GM23248 (cell line): ENCODE measurements around the gene ADAM8. TPM values are rescaled to one million over a fixed set of nuclear protein-coding genes. Genes with fewer than 3 reads are reported as not detected.

Experiments
- DNase-seq: peaks from one replicate; pipeline ENCODE4 v3.0.0-alpha.2; 2015
- H2AFZ ChIP-seq: fragments of 200-600 bp; sonication (generic); 2 replicates; pipeline ENCODE4 v1.6.1; 2016; ENCODE audit warnings: antibody characterized with exemption
- H3F3A ChIP-seq: fragments of 200-600 bp; sonication (generic); 2 replicates; pipeline ENCODE4 v1.6.1; 2016; ENCODE audit warnings: mild to moderate bottlenecking, antibody characterized with exemption, mixed run types; ENCODE audit not compliant: insufficient read depth
- H3K27ac ChIP-seq: fragments of 200-600 bp; sonication (generic); 2 replicates; pipeline ENCODE4 v1.5.1; 2016; ENCODE audit warnings: mild to moderate bottlenecking
- H3K27me3 ChIP-seq: fragments of 200-600 bp; sonication (generic); replicated peaks from 2 replicates; pipeline ENCODE4 v1.6.1; 2016; ENCODE audit warnings: mild to moderate bottlenecking; ENCODE audit not compliant: insufficient read depth
- H3K36me3 ChIP-seq: fragments of 200-600 bp; sonication (generic); 2 replicates; pipeline ENCODE4 v1.6.1; 2016; ENCODE audit warnings: low read depth, mild to moderate bottlenecking
- H3K4me1 ChIP-seq: fragments of 200-600 bp; sonication (generic); 2 replicates; pipeline ENCODE4 v1.6.1; 2016; ENCODE audit warnings: mild to moderate bottlenecking; ENCODE audit not compliant: insufficient read depth
- H3K4me2 ChIP-seq: fragments of 200-600 bp; sonication (generic); one replicate; pipeline ENCODE4 v1.6.1; 2016; ENCODE audit warnings: mild to moderate bottlenecking; ENCODE audit not compliant: unreplicated experiment
- H3K4me3 ChIP-seq: fragments of 200-600 bp; sonication (generic); 2 replicates; pipeline ENCODE4 v1.5.1; 2016; ENCODE audit warnings: mild to moderate bottlenecking
- H3K79me2 ChIP-seq: fragments of 200-600 bp; sonication (generic); 2 replicates; pipeline ENCODE4 v1.6.1; 2016; ENCODE audit warnings: mild to moderate bottlenecking; ENCODE audit not compliant: insufficient read depth
- H3K9ac ChIP-seq: fragments of 200-600 bp; sonication (generic); 2 replicates; pipeline ENCODE4 v1.6.1; 2016; ENCODE audit warnings: mild to moderate bottlenecking
- H3K9me2 ChIP-seq: fragments of 200-600 bp; sonication (generic); 2 replicates; pipeline ENCODE4 v1.6.1; 2016; ENCODE audit warnings: mixed run types, mild to moderate bottlenecking, moderate library complexity; ENCODE audit not compliant: insufficient read depth
- H3K9me3 ChIP-seq: fragments of 200-600 bp; sonication (generic); one replicate; pipeline ENCODE4 v1.6.1; 2017; ENCODE audit warnings: low read depth
- H4K20me1 ChIP-seq: fragments of 200-600 bp; sonication (generic); 2 replicates; pipeline ENCODE4 v1.6.0; 2016; ENCODE audit not compliant: insufficient read depth
- EZH2 ChIP-seq: fragments of 200-600 bp; sonication (generic); IDR thresholded peaks from 2 replicates; pipeline ENCODE4 v1.6.1; 2018; ENCODE audit warnings: antibody characterized with exemption, mild to moderate bottlenecking; ENCODE audit not compliant: insufficient read depth, poor library complexity, severe bottlenecking
- EZH2phosphoT487 ChIP-seq: fragments of 200-600 bp; sonication (generic); IDR thresholded peaks from 2 replicates; pipeline ENCODE4 v1.6.1; 2018; ENCODE audit warnings: antibody characterized with exemption, moderate library complexity, mild to moderate bottlenecking, low read depth; ENCODE audit not compliant: insufficient read depth
- WGBS, 2 experiments: methylation state at CpG; one replicate each; pipeline ENCODE4 v1.1.6; 2015 to 2017; ENCODE audit warnings: low lambda C conversion rate in 2 of 2, low coverage in 1 of 2; ENCODE audit errors: missing lambda C conversion rate in 2 of 2; 5-methylcytosine and 5-hydroxymethylcytosine counted together
- in situ Hi-C: fragments of 300-500 bp; cut with MboI; formaldehyde crosslinking; loops from 2 replicates; pipeline ENCODE4 v1.15.0; 2020
- polyA plus RNA-seq: library from polyadenylated mRNA; unstranded; fragments of >200 nt; fragmentation: Nextera tagmentation; extraction: Ambion mirVana; gene quantifications from 2 replicates; pipeline ENCODE4 v1.2.1, GENCODE V29; 2016
- total RNA-seq: library from RNA; depleted of rRNA; stranded (reverse); fragments of >200 nt; shearing (Covaris generic); gene quantifications from 2 replicates; pipeline ENCODE4 v1.2.3, GENCODE V29; 2014

ADAM8 gene
- total and polyA plus RNA-seq, 2 experiments from 2014 or later = 0.76 TPM; not detected in 1

- 92 to 93% methylated on average over 4 to 10 of the region's 10 CpGs for whole genome bisulfite sequencing, 2 experiments
- peaks cover 4% of the 10 kb centered on the region; the same call in 1 of the 2 replicates for H3K36me3 ChIP-seq
Observed at GRCh38 chr10:133280391-133281059, 3.9 kb upstream of the ADAM8 start.

DNA sequence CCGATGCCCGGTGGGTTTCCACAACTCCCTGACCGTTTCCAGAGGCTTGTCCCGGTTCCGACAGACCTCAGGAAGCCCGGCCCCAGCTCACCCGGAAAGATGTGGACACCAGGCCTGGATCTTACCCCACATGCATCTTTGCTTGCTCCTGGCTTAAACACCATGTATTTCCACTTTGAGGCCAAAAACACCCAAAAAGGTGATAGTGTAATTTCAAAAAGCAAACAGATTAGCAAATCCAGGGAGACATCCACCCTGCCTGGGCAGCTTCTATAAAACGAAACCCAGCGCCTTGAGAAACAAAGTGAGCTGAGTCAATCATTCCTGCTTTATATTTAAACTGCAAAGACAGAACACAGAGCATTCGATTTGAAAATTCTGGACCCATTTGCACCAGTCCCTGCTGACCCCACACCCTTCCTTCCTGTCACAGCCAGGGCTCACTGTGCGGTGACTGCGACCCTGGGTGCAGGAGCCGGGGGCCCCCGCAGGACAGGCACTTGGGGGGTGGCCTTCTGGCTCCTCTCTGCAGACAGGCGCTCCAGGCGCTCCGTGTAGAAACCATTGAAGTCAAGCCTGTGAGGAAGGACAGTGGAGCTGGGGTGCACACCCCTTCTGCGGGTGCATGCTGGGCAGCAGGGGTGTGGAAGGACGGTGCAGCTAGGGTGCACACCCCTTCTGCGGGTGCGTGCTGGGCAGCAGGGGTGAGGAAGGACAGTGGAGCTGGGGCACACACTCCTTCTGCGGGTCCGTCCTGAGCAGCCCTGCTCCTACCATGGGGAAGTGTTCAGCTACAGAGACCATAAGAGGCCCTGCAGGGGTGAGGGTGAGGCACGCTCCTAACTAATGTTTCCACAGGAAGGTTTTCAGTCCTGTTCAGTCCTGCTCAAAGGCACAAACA lies 2.9 kb upstream of the ADAM8 start:
- no peak for TF ChIP-seq EZH2
- TF ChIP-seq EZH2phosphoT487 = no peak
- H3K4me2 ChIP-seq = no peak overlapping the region
- no peak for DNase-seq
- no peaks in the 10 kb centered on the region for H3K4me1 ChIP-seq
- H3K79me2 ChIP-seq = no peaks in the 10 kb centered on the region
- no peak overlapping the region for H3K4me3 ChIP-seq
- 90 to 93% methylated on average over 21 to 24 of the region's 24 CpGs for WGBS, 2 experiments
- no peaks in the 10 kb centered on the region for H3K9me3 ChIP-seq
- in situ Hi-C loops = no loop called here
- H3K36me3 ChIP-seq = peaks cover 4% of the 10 kb centered on the region; the same call in 1 of the 2 replicates
- H3K9me2 ChIP-seq = no peaks in the 10 kb centered on the region
- no peaks in the 10 kb centered on the region for H3K27me3 ChIP-seq
- no peak overlapping the region for H3K9ac ChIP-seq
- H4K20me1 ChIP-seq = no peaks in the 10 kb centered on the region
- H3K27ac ChIP-seq = no peak overlapping the region
- H3F3A ChIP-seq = no peaks in the 10 kb centered on the region
- H2AFZ ChIP-seq = no peak overlapping the region

More at GRCh38 chr10:133280391-133281059, 3.9 kb upstream of the ADAM8 start:
- Histone ChIP-seq H3K9me2 (no peaks in the 10 kb centered on the region), H3F3A (no peaks in the 10 kb centered on the region), H3K9ac (no peak overlapping the region), H3K27ac (no peak overlapping the region), H4K20me1 (no peaks in the 10 kb centered on the region), H3K79me2 (no peaks in the 10 kb centered on the region), H3K4me2 (no peak overlapping the region), H2AFZ (no peak overlapping the region), H3K27me3 (no peaks in the 10 kb centered on the region), H3K4me1 (no peaks in the 10 kb centered on the region), H3K4me3 (no peak overlapping the region), H3K9me3 (no peaks in the 10 kb centered on the region)
- in situ Hi-C loops = no loop called here
- TF ChIP-seq EZH2phosphoT487 (no peak), EZH2 (no peak)
- DNase-seq = no peak

GRCh38 chr10:133278577-133279265 lies 2.1 kb upstream of the ADAM8 start:
- WGBS, 2 experiments = 67 to 77% methylated on average over 16 to 19 of the region's 19 CpGs
- TF ChIP-seq EZH2 (no peak), EZH2phosphoT487 (no peak)
- no peak for DNase-seq
- H3K27ac ChIP-seq = no peak overlapping the region
- H3K27me3 ChIP-seq = no peaks in the 10 kb centered on the region
- H3K4me3 ChIP-seq = no peak overlapping the region
- no peaks in the 10 kb centered on the region for H4K20me1 ChIP-seq
- no peaks in the 10 kb centered on the region for H3K4me1 ChIP-seq
- no peak overlapping the region for H3K4me2 ChIP-seq
- no peak overlapping the region for H3K9ac ChIP-seq
- H2AFZ ChIP-seq = no peak overlapping the region
- peaks cover 4% of the 10 kb centered on the region; the same call in 1 of the 2 replicates for H3K36me3 ChIP-seq
- no peaks in the 10 kb centered on the region for H3F3A ChIP-seq
- H3K79me2 ChIP-seq = no peaks in the 10 kb centered on the region
- H3K9me2 ChIP-seq = no peaks in the 10 kb centered on the region
- in situ Hi-C loops = no loop called here
- H3K9me3 ChIP-seq = no peaks in the 10 kb centered on the region

GRCh38 chr10:133277993-133278576 lies 1.4 kb upstream of the ADAM8 start:
- no peak overlapping the region for H3K4me2 ChIP-seq
- no peak overlapping the region for H3K4me3 ChIP-seq
- DNase-seq = no peak
- no peak overlapping the region for H2AFZ ChIP-seq
- no peaks in the 10 kb centered on the region for H3K79me2 ChIP-seq
- TF ChIP-seq EZH2 = no peak
- no peak for TF ChIP-seq EZH2phosphoT487
- H3K9me3 ChIP-seq = no peaks in the 10 kb centered on the region
- no peaks in the 10 kb centered on the region for H3K9me2 ChIP-seq
- peaks cover 2% of the 10 kb centered on the region; the same call in 1 of the 2 replicates for H3K36me3 ChIP-seq
- no peaks in the 10 kb centered on the region for H3K27me3 ChIP-seq
- no peak overlapping the region for H3K9ac ChIP-seq
- no peaks in the 10 kb centered on the region for H3K4me1 ChIP-seq
- H3F3A ChIP-seq = no peaks in the 10 kb centered on the region
- H4K20me1 ChIP-seq = no peaks in the 10 kb centered on the region
- H3K27ac ChIP-seq = no peak overlapping the region
- in situ Hi-C loops = no loop called here
- WGBS, 2 experiments = 77 to 78% methylated on average over 12 of the region's 12 CpGs
